SW480 (cell line): ENCODE results near the gene UBR3.
"Not testable (repeated sequence)": the region's sequence is repeated elsewhere in the genome, so short reads cannot be mapped to it uniquely, and the experiment has no call there.

Experiments
- DNase-seq: peaks from one replicate; pipeline ENCODE4 v3.0.0-alpha.2; 2016; ENCODE audit warnings: low spot score

The UBR3 gene

DNA sequence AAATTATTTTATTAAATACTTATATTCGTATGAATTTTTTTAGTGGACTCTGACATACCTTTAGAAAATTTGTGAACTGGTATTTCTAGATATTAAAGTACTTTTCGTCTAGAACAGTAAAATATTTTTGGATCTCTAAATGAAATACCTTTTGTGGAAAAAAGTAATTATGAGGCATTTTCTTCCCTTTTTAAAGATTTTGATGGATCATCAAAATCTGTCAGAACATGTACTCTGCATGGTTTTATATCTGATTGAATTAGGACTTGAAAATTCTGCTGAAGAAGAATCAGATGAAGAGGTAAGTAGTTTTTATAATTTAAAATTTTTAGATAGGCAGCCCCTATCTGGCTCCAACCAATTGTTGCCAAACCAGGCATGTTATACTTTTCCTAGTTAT, 118.8 kb downstream of the UBR3 start:
- no peak for DNase-seq

DNA sequence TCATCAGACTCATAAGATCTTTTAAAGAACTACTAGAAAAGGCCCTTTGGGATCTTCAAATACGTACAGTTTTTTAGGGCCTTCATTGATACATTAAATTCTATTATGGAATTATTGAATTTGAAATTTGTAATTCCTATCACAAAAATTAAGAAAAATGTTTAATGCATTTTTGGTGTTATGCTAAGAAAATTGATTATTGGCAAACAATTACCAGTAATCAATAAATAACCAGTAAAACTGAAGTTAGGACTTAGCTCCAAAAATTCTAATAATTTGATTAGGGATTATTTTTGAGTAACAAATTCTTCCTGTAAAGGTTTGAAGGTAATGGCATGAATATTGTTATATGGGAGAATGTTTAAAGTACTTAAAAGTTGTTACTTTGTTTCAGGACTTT, 119.3 kb downstream of the UBR3 start:
- DNase-seq: no peak

DNA sequence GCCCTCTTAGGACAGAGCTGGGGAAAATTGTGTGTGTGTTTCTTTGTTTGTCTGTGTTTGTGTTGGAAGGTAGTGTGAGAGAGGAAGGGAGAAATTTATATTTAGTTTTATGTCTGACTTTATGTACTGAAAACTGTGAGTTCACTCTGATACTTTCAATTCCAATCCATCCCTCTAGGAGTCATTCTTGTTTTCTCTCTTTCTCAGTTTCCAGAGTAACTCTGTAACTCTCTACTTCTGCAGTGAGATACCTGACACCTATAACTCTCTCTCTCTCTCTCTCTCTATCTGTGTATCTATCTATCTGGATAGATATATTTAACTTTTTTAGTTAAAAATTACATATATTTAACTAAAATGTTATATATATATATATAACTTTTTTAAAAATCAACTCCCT, 128.7 kb downstream of the UBR3 start:
- no peak for DNase-seq

DNA sequence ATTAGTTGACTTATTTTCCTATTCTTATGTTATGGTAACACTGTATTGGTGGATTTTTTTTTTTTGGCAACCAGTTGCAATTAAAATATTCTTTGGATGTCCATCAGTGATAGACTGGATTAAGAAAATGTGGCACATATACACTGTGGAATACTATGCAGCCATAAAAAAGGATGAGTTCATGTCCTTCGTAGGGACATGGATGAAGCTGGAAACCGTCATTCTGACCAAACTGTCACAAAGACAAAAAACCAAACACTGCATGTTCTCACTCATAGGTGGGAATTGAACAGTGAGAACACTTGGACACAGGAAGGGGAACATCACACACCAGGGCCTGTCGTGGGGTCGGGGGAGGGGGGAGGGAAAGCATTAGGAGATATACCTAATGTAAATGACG, 130.0 kb downstream of the UBR3 start:
- not testable (repeated sequence) for DNase-seq

DNA sequence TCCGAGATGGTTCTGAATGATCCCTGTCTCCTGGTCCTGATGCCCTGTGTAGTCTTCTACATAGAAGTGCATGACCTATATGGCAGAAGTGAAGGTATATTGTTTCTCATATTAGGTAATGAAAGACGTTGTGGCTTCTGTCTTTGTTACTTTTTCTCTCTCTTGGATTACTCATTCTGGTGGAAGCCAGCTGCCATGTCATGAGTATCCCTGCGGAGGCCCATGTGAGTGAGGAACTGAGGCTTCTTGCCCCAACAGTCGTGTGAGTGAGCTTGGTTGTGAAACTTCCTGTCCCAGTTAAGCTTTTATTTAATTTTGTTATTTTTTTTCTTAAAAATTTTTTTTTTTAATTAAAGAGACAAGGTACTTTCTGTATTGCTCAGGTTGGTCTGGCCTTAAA, 134.7 kb downstream of the UBR3 start:
- DNase-seq: no peak

DNA sequence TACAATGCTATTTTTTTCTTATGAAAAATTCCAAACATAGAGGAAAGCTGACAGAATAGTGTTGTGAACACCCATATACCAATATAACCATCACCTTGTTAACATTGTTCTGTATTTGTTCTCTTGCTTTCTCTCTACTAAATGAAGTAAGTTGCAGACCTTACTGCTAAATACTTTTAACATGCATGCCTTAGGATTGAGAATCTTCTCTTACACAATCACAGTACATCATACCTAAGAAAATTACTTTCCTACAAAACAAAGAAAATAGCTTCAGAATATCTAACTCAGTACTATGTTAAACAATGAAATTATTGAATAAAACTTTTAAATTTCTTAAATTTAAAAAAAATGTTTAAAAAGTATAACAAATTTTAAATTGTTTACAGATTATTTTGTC, 136.5 kb downstream of the UBR3 start:
- DNase-seq: no peak

DNA sequence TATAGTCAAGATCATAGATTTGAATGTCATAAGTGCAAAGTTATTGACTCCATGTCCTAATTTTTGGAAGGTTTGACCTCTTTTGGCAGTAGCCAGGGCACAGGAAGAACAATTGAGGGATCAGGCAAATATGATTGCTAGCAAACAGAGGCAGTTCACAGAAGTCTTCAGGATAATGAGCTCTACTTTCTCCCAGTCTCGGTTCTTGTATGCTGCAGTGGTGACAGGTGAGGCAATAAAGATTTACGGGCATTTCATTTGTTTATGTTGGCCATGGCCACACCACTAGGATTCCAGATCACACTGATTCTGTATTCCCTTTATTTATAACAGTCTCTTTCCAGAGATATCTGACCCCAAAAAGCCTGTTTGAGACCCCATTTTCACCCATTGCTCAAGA, 137.5 kb downstream of the UBR3 start:
- no peak for DNase-seq

DNA sequence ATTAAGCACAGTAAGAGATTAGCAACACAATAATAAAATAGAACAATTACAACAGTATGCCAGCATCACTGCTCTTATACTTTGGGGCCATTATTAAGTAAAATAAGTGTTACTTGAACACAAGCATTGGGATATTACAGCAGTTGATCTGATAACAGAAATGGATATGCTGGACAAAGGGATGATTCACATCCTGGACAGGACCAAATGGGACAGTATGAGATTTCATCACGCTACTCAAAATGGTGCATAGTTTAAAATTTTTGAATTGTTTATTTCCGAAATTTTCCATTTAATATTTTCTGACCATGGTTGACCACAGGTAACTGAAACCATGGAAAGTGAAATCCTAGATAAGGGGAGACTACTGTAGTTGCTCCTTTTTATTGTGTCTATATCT, 138.2 kb downstream of the UBR3 start:
- DNase-seq: no peak

DNA sequence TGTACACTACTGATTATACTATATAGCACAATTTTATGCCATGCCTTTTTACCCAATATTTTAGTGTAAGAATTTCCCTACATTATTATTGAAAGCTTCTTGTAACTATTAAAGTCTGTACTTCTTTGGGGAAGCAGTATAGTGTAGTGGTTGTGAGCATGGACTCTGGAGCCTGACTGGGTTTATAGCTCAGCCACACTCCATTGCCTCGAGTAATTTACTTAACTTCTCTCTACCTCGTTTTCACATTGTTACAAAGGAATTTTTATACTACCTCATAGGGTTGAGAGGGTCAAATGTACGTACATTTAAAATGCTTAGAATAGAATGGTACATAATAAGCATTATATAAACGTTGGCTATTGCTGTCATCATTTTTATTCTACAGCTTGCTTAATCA, 139.2 kb downstream of the UBR3 start:
- no peak for DNase-seq

DNA sequence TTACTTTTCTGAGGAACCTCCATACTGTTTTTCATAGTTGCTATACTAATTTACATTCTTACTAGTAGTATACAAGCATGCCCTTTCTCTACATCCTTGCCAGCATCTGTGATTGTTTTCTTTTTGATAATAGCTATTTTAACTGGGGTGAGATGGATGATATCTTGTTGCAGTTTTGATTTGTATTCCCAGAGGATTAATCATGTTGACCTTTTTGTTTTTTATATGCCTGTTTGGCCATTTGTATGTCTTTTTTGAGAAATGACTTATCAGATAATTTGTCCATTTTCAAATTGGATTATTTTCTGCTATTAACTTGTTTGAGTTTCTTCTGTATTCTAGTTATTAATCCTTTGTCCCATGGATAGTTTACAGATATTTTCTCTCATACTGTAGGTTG, 141.5 kb downstream of the UBR3 start:
- DNase-seq: no peak

DNA sequence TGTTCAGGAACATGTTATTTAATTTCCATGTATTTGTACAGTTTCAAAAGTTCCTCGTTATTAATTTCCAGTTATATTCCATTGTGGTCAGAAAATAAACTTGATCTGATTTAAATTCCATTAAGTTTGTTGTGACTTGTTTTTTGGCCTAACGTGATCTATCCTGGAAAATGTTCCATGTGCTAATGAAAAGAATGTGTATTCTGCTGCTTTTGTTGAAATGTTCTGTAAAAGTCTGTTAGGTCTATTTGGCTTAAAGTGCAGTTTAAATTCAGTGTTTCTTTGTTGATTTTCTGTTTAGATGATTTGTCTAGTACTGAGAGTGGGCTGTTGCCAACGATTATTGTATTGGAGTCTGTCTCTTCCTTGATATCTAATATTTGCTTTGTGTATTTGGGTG, 148.0 kb downstream of the UBR3 start:
- DNase-seq: no peak

DNA sequence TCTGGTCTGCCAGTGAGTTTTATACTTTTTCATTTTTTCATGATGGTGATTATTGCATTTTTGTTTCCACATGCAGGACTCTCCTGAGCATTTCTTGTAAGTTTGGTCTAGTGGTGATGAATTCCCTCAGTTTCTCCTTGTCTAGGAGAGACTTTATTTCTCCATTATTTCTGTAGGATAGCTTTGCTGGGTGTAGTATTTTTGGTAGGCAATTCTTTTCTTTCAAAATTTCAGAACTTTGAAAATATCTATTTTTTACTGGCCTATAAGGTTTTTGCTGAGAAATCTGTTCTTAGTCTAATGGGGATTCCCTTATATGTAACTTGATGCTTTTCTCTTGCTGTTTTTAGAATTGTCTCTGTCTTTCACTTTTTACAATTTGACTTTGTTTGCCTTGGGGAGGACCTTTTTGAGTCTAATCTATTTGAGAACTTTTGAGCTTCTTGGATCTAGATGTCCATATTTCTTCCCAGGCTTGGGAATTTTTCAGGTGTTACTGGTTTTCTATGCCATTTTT, 149.1 kb downstream of the UBR3 start:
- DNase-seq: no peak

DNA sequence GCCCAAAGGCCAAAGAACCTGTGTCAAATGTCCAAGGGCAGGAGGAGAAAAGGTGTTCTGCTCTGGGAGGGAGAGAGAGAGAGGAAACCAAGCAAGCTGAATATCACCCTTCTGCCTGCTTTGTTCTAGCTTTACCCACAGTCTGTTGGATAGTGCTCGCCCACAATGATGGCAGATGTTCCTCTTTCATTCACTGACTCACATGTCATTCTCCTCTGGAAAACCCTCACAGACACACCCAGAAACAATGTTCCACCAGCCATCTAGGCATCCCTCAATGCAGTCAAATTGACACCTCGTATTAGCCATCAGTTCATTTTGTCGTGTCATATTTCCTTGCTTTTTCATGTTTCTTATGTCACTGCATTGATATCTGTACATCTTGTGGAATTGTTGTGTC, 150.3 kb downstream of the UBR3 start:
- DNase-seq: no peak

DNA sequence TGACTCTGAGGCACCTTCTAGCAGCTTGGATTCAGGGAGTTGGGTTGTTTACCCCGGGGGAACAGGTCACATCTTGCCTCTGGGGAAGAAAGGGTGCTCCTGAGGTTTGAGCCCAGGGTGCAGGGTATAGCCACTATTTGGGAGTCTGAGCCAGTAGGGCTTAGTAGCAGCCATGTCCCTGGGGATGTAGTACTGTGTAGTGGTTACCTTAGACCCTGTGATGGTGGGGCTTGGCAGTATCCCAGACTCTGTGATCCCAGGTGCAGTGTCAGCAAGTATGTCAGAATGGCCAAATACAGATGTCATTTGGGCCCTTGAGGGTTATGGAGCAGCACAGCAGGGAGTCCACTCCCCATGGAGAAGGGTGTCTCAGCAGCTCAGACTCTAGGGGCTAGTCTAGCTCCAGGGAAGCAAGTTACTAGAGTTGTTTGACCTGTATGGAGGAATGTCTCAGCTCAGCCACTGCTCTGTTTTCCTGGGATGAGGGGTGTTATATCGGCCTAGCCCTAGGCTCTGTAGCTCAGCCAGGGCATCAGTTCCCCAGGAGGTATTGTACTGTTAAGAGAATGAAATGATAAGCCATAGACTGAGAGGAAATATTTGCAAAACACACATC, 151.3 kb downstream of the UBR3 start:
- no peak for DNase-seq

DNA sequence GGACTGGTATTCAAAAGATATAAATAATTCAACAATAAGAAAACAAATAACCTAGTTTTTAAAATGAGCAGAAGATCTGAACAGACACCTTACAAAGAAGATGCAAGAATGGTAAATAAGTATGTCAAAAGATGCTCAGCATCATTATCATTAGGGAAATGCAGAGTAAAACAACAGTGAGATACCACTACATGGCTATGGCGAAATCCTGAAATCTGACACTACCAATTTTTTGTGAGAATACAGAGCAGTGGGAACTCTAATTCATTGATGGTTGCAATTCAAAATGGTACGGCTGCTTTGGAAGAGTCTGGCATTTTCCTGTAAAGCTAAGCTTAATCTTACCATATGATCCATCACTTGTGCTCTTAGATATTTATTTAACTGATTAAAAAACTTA, 151.8 kb downstream of the UBR3 start:
- DNase-seq: no peak

DNA sequence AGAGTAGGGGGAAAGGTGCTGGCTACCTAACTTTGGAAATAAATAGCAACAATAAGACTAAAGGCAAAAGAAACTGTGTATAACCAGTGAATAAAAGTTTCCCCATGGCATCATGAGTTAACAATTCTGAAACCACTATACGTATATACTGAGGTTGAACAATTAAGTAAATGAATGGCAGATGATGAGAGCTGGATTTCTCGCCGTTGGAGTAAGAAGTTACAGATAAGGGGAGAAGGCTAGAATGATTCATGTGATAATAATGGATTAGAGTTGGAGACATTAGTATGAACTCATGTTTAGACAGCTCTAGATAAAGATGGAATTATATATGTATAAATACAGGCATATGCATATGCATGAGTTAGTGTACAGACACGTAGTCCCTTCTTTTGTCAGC, 152.7 kb downstream of the UBR3 start:
- DNase-seq: no peak

DNA sequence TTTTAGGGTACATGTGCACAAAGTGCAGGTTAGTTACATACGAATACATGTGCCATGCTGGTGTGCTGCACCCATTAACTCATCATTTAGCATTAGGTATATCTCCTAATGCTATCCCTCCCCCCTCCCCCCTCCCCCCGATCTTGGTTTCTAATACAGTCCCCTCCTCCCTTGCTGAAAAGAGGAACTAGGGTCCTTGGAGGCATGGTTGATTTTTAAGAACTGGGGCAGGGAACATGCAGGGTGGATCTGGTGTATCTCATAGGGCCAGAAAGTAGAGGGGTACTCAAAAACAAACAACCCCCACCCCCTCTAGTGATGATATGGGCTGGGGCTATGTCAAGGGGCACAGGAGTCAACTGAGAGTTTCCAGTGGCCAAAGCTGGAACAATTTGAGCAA, 153.4 kb downstream of the UBR3 start:
- DNase-seq: no peak

DNA sequence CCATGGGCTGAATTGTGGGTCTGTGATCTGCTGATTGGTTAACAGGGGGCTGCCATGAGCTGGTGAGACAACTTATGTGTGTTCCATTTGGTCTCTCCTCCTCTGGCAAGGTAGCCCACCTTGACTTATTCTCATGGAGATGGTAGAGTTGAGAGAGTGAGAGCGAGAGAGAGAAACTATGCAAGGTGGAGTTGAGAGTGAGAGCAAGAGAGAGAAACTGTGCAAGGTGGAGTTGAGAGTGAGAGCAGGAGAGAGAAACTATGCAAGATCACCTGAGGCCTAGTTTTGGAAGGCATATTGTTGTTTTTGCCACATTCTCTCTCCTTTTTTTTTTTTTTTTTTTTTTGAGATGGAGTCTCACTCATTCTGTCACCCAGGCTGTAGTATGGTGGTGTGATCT, 155.7 kb downstream of the UBR3 start:
- DNase-seq: no peak

DNA sequence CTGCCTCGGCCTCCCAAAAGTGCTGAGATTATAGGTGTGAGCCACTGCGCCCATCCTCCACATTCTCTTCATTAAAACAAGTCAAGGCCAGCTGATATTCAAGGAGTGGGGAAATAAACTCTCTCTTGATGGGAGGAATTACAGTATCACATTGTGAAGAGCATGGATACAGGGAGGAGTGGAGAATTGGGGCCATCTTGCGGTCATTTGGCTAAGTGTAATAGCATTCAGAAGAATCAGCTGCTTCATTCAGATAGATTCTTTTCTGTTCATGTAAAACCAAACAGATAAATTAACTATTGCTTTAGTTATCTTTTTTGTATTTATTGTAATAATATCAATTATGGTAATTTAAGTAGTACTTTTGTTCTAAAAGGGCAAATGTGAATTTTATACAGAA, 156.3 kb downstream of the UBR3 start:
- DNase-seq: no peak

DNA sequence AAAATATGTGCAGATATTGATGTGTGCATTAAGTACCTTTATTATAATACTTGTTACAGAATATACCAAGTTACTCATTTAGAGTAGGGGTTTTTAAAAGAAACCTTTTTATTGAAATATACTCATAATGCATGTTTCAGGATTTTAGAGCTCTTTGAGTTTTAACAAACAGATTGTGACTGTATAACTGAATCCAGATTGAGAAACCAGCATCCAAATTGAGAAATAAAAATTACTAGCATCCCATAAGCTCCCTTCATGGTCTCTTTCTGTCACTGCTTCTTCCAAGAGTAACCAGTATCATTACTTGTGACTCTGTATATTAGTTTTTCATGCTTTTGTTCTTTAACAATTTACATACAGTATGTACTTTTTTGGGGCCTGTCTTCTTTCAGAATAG, 156.9 kb downstream of the UBR3 start:
- no peak for DNase-seq

DNA sequence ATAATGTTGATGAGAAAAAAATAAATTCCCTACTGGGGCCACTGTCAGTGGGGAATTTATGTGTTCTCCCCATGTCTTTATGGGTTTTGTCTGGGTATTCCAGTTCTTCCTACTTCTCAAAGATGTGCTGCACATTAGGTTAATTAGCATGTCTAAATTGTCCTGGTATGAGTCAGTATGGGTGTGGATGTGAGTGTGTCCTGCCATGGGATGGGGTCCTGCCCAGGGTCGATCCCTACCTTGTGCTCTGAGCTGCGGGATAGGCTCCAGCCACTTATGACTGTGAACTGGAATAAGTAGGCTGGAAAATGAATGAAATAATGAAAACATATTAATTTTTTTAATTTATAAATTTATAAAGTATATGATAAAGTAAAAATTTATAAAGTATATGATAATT, 167.5 kb downstream of the UBR3 start:
- DNase-seq: no peak

DNA sequence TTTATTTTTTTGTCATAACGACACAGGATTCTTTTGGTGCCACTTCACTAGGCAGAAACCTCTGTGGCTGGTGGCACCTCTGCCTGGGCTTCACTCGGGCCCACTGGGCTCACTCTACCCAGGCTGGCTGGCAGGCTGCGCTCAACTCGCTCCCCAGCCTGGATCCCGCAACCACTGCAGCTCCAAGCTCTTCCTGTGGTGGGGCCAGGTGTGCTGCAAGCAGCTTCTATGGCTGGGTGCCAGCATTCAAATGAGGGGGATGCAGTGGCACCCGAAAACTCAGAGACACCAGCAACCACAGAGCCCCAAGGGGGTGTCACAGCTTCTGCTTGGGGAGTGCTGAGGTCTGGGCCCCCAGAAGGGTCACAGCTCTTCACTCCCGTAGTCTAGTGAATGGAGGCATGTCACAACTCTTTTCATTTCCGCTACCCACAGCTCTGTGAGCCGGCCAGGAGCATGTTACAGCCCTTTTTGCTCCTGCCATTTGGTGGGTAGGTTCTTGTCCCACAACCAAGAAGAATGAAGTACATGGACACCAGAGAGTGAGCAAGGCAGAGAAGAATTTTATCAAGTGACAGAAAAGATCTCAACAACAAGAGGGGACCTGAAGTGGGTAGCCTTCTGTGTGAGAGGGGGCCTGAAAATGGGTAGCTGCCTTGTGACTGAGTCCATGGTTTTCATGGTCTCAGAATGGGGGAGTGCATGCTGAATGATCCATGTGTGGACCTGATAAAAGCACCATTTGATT, 170.1 kb downstream of the UBR3 start:
- no peak for DNase-seq

DNA sequence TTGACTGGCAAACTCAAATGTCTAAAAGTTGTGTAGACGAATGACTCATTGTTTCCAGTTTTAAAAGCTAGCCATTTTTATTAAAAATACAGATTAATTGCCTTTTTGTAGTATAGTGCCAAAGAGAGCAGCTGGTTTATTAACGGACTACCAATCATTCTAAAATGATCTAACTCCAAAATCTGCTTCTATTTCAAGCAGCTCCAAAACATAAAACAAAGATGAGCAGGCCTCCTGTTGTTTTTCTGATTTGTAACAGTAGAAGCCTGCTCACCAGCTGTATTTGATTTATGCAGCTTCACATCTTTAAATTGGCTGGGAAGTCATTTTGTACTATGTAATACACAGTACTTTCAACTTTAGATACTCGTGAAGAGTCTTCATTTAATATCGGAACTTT, 171.8 kb downstream of the UBR3 start:
- DNase-seq: no peak

DNA sequence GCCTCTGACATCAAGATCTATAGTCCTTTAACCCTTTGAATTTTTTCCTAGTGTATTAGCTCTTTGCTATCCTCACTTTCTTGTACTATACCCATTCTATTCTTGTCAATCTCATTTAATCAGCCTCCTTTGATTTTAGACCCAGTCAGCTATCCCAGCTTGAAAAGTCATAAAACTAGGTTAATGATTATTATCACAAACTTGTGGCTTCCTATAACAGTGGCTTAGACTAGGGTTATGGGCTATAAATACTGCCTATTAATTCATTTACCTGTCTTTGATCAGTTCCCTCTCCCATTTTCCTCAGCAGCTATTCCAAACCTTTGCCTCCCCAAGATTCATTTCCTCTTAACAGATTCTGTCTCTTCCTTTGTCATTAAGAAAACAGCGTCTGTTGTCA, 174.8 kb downstream of the UBR3 start:
- no peak for DNase-seq
